Stimulated activated CD4-positive, alpha-beta T cell treated with anti-CD3 and anti-CD28 coated beads, Interleukin-12 subunit alpha, Interleukin-12 subunit beta, amount 100 ng/mL, for 4 hours (primary cell): Measurements from ENCODE around the gene C6orf52.
"Not testable (repeated sequence)": the region's sequence is repeated elsewhere in the genome, so short reads cannot be mapped to it uniquely, and the experiment has no call there.

Experiments
- DNase-seq: peaks from one replicate; pipeline ENCODE4 v3.0.0-alpha.2; 2020

The C6orf52 gene

DNA sequence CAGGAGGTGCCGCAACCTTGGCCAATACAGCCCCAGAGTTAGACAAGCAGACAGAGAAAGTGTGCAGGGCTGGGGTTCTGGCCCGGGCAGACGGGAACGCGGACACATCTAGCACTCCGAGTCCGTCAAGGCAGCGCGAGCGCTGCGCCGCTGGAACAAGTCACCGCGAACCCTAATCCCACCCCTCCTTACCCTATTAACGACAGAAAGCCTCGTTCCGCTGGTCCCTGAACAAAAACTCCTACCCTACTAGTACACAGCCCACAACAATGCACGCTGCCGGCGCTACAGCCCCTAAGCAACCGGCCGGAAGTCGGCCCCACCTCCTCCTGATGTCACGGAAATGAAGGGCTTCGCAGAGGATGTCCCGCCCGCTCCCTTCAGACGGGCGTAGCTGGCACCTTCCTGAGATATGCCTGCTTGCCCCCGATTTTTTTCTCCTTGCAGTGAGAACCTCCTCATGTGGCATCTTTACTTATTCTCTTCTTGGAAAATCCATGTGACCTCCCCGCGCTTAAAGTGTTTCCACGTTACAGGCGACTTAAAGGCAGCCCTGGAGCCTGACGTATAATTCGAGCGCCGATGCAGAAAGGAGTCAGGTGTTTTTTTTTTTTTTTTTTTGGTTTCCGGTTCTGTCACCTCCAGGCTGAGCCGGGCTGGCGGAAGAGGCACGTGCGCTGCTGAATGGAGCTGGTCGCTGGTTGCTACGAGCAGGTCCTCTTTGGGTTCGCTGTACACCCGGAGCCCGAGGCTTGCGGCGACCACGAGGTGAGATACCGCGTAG, at the start of gene C6orf52, which contains the start of gene PAK1IP1:
TSS of gene C6orf52 (minus strand) at position 315 of the 784 bp plus-strand sequence. CDS start 7,066 bp downstream, outside the sequence.
TSS of gene PAK1IP1 (plus strand) at position 671 of the 784 bp plus-strand sequence. CDS start at position 685, 14 bp downstream.
- peak; percentile 84 for DNase-seq

DNA sequence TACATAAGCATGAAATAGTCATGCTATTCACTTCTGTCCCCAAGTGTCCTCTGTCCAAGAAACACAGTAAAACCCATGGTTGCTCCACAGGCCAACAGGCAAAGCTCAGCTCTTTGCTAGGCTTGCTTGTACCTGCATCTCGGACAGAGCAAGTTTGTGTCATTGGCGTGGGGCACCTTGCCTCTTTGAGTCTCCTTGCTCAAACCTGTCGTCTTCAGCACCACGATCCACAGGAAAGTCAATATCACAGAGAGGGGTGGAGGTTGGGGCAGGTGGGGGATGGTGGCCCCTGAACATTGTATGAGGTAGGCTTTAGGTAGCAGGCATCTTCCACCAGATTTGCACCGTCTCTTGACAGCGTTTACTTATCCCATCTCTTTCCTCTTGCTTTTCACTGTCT, 49.1 kb upstream of the C6orf52 start:
- DNase-seq: no peak

DNA sequence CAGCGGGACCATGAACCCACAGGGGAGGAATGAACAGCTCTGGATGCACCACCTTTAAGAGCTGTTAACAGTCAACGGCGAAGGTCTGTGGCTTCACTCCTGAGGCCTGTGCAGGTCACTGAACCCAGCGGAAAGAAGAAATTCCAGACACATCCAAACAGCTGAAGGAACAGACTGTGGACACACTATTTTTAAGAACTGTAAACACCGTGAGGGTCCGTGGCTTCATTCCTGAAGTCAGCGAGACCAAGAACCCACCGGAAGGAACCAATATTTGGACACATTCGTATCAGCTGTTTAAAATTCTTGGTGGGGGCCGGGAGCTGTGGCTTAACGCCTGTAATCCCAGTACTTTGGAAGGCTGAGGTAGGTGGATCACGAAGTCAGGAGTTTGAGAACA, 47.8 kb upstream of the C6orf52 start:
- DNase-seq: no peak

DNA sequence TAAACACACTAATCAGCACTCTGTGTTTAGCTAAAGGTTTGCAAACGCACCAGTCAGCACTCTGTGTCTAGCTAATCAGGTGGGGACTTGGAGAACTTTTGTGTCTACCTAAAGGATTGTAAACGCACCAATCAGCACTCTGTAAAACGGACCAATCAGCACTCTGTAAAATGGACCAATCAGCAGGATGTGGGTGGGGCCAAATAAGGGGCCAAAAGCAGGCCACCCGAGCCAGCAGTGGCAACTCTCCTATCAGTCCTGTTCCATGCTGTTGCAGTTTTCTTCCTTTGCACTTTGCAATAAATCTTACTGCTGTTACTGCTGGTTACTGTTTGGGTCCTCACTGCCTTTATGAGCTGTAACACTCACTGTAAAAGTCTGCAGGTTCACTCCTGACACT, 47.2 kb upstream of the C6orf52 start:
- DNase-seq: not testable (repeated sequence)

DNA sequence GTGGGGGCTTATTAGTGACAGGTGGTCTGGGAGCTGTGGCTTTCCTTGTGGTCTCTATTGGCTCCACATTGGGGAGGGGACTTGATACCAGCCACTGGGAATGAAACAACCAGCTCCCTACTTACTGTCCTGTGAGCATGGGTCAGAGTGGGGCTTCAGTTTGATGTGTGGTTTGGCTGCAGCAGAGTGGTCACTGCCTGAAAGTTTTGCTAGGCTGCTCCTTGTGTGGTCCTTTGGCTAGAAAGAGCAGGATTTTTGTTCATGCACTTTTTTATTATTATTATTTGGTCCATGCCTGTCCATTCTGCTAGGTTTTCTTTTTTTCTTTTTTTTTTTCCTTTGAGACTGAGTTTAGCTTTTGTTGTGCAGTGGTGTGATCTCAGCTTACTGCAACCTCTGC, 45.6 kb upstream of the C6orf52 start:
- no peak for DNase-seq

DNA sequence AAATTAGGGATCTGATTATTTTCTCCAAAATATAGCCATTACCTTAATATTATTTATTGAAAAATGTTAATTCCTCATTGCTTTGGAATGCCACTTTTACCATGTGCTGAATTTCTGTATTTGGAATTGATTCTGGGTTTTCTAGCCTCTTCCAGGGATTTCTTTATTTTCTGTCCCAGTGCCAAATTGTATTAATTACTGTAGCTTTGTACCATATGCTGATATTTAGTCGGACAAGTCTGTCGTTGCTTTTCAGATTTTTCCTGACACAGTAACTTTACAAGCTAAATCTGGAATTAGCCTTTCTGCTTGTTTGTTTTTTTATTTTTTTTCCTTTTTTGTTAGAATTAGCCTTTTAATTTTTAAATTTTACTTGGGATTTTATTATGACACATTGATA, 42.3 kb upstream of the C6orf52 start:
- no peak for DNase-seq

DNA sequence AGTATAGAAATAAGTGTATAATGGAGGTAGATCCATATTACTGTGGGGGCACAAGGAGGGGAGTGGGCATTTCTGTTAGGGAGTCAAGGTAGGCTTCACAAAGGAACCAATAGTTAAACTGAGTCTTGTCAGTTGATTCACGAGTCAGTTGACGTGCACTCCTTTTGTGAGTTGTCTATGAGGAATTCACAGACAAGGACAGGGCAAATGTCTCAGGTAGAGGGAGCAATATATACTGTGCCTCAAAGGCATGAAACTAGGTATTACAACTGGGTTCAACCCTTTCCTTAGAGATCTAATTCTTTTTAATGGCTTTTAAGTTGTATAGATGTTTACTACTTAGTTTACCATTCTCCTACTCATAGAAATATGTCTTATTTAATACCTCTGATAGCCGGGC, 39.4 kb upstream of the C6orf52 start:
- DNase-seq: no peak

DNA sequence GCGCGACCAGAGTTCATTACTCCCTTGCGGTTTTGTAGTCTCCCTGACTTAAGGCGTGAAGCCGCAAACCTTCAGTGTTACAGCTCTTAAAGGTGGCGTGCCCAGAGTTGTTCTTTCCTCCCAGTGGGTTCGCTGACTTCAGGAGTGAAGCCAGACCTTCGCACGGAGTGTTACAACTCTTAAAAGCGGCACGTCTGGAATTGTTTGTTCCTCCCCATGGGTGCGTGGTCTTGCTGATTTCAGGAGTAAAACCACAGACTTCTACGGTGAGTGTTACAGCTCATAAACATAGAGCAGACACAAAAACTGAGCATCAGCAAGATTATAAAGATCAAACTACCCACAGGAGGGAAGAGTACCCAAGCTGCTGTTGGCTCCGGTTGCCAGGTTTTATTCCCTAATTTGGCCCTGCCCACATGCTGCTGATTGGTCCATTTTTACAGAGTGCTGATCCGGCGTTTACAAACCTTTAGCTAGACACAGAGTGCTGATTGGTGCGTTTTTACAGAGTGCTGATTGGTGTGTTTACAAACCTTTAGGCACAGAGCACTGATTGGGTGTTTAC, 38.8 kb upstream of the C6orf52 start:
- no peak for DNase-seq

DNA sequence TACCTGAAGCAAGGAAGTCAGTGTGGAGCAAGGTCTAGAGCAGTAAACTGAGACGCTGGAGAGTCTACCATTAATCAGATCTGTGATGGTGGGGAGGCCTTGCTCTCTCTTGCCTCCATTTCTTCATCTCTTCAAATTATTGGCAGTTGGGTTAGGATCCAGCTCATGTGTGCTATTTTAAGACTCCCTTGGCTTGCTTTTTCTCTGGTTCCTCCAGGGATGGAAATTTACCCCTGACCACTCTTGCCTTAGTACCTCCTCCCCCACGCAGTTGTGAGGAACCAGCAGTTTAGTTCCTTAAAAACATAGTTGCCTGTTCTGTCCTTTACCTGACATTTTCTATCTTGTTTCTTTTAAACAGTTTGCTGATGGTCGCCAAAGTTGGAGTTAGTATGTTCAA, 35.8 kb upstream of the C6orf52 start:
- no peak for DNase-seq

DNA sequence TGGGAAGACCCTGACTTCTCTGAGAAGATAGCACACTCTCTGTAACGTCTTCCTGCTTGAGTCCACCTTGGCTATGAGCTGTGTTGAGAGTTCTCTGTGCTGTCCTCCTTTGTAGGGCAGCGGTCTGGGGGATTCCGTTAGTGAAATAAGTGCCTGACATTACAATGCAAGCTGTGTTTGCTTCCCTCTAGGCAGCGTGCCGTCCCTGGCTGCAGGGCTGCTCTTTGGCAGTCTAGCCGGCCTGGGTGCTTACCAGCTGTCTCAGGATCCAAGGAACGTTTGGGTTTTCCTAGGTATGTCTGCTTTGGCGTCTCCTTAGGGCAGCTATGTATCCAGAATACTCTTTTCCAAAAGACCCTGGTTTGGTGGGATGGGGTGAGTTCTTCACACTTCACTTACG, 31.3 kb upstream of the C6orf52 start:
- DNase-seq: no peak

DNA sequence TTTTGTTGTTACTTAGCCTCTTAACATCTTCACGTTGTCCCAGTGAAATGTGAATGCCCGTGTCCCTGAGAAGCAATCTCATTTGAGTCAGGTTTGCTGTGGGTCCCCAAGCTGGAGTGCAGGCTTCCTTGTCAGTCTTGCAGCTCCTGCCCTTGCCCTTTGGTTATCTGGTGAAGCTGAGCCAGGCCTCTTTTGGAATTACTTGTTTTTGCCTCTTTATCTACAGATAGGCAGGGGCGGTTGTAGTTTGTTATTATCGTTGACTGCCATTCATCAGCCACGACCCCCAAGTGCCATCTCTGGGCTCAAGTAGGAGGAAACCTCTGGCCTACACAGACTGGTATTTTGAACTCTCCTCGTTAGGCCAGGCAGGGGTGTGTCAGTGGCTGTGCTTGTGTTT, 30.6 kb upstream of the C6orf52 start:
- no peak for DNase-seq

DNA sequence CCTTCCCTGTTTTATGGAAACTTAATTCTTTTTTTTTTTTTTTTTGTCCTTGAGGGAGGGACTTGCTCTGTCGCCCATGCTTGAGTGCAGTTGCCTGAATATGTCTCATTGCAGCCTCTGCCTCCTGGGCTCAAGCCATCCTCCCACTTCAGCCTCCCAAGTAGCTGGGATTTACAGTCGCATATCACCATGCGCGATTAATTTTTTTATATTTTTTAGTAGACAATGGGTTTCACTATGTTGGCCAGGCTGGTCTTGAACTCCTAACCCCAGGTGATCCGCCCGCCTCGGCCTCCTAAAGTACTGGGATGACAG, 29.1 kb upstream of the C6orf52 start:
- DNase-seq: no peak

DNA sequence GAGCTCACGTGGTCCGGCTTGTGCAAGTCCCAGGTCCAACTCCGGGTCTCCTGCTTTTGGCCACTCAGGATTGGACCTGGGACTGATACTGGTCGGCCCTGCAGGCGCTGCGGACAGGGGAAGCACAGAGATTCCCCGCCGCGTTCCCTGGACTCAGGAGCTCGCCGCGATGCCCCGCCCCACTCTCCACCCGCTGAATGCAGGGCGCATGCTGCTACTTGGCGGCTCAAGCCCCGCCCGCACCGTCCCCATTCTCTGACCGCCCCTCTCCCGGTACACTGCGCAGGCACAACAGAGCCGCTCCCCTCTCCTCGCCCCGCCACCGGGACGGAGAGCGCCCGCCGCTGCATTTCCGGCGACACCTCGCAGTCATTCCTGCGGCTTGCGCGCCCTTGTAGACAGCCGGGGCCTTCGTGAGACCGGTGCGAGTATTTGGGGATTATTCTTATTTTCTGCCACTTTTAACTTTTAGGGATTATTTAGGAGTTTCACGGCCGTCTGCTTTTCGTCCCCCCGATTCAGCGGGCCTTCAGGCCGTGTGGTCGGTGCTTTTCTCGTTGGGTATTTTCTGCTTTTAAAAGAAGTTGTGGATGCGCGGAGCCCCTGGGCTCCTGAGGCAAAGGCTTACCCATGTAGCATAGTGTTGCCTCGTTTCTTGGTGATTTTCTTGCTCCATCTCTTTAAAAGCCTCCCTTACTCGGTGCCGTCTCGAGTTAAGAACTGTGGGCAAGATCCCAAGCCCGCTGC, 28.6 kb upstream of the C6orf52 start, which contains the start of gene TMEM14C:
TSS of gene TMEM14C (plus strand) at position 251 of the 747 bp plus-strand sequence. CDS start 1,544 bp downstream, outside the sequence.
- DNase-seq: peak; percentile 89

DNA sequence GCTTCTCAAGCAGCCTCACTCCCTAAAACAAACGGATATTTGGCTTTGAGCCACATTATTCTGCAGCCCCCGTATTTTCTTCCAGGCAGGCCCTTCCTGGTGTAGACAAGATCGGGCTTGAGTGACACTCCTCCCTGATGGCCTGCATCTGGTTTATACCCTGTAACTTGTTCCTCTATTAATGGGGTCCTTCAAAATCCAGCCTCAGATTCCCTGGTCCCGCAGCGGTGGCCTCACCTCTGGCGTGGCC, 28.1 kb upstream of the C6orf52 start:
- no peak for DNase-seq

DNA sequence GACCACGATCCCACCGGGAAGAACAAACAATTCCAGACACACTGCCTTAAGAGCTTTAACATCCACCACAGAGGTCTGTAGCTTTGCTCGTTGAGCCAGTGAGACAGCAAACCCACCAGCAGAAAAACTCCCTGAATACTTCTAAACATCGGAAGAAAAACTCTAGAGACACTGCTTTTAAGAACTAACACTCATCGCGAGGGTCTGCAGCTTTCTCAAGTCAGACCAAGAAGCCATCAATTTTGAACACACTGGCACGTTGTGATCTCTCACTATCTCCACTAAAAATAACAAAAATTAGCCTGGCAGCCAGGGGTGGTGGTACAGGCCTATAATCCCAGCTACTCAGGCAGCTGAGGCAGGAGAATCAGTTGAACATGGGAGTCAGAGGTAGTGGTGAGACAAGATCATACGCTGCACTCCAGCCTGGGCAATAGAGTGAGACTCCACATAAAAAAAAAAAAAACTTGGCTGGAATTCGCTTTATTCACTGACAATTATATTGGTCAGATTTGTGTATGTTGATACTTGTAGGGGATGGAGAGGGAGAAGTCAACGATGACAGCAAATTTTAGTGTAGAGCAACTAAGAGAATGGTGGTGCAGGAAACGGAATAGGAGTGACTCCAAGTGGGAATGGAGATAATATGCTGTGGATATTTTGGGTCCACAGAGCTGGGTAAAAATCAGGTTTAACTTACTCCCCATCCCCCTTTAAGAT, 27.6 kb upstream of the C6orf52 start:
- DNase-seq: no peak

DNA sequence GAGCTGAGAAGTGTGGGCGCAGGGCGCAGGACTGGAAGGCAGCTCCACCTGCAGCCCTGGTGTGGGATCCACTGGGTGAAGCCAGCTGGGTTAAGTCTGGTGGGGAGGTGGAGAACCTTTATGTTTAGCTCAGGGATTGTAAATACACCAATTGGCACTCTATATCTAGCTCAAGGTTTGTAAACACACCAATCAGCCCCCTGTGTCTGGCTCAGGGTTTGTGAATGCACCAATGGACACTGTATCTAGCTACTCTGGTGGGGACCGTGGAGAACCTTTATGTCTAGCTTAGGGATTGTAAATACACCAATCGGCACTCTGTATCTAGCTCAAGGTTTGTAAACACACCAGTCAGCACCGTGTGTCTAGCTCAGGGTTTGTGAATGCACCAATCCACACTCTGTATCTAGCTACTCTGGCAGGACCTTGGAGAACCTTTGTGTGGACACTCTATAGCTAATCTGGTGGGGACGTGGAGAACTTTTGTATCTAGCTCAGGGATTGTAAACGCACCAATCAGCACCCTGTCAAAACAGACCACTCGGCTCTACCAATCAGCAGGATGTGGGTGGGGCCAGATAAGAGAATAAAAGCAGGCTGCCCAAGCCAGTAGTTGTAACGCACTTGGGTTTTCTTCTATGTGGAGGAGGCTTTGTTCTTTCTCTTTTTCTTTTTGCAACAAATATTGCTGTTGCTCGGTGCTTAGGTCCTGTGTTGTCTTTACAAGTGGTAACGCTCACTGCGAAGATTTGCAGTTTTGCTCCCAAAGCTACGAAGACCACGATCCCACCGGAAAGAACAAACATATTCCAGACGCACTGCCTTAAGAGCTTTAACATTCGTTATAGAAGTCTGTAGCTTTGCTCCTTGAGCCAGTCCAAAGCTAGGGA, 26.8 kb upstream of the C6orf52 start:
- not testable (repeated sequence) for DNase-seq

DNA sequence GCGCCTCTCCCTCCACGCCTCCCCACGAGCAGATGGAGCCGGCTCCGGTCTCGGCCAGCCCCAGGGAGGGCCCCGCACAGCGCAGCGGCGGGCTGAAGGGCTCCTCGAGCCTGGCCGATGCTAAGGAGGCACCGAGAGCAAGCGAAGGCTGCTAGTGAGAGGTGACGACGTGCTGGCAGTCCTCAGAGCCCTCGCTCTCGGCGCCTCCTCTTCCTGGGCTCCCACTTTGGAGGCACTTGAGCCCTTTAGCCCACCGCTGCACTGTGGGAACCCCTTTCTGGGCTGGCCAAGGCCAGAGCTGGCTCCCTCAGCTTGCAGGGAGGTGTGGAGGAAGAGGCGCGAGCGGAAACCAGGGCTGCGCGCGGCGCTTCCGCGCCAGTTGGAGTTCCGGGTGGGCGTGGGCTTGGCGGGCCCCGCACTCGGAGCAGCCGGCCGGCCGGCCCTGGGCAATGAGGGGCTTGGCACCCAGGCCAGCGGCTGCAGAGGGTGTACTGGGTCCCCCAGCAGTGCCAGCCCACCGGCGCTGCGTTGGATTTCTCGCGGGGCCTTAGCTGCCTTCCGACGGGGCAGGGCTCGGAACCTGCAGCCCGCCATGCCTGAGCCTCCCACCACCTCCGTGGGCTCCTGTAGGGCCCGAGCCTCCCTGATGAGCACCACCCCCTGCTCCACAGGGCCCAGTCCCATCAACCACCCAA, 26.0 kb upstream of the C6orf52 start:
- peak; percentile 50 for DNase-seq

DNA sequence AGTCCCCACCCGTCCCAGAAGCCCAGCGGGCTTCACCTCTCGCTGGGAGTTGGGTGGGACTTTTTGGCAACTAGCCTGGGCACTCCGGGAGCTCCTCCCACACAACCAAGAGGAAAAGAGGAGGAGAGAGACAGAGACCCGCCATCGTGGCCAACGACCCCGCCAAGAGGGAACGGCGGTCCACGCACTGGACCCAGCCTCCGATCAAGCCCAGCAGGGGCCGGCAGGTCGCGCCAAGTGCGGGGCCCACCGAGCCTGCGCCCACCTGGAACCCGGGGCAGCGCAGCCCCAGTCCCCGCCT, 25.5 kb upstream of the C6orf52 start:
- no peak for DNase-seq

DNA sequence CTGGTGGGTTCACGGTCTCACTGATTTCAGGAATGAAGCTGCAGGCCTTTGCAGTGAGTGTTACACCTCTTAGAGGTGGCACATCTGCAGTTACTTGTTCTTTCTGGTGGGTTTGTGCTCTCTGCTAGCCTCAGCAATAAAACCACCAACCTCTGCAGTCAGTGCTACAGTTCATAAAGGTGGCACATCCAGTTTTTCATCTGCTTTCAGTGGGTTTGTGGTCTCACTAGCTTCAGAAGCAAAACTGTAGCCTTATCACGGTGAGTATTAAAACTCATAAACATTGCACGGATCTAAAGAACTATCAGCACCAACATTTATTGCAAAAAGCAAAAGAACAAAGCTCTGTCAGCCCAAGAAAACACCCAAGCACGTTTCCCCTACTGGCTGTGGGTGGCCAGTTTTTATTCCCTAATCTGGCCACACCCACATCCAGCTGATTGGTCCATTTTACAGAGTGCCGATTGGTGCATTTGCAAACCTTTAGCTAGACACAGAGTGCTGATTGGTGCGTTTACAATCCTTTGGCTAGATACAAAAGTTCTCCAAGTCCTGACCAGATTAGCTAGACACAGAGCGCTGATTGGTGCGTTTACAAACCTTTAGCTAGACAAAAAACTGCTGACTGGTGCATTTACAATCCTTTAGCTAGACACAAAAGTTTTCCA, 25.0 kb upstream of the C6orf52 start:
- DNase-seq: no peak

DNA sequence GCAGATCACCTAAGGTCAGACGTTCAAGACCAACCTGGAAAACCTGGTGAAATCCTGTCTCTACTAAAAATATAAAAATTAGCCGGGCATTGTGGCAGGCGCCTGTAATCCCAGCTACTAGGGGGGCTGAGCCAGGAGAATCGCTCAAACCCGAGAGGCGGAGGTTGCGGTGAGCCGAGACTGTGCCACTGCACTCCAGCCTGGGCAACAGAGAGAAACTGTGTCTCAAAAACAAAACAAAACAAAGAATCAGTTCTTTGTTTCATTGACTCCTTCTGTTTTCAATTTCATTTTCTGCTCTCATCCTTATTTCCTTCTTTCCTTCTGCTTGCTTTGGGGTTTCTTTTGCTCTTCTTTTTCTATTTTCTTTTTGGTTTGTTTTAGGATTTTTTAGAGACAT, 19.5 kb upstream of the C6orf52 start:
- DNase-seq: no peak

DNA sequence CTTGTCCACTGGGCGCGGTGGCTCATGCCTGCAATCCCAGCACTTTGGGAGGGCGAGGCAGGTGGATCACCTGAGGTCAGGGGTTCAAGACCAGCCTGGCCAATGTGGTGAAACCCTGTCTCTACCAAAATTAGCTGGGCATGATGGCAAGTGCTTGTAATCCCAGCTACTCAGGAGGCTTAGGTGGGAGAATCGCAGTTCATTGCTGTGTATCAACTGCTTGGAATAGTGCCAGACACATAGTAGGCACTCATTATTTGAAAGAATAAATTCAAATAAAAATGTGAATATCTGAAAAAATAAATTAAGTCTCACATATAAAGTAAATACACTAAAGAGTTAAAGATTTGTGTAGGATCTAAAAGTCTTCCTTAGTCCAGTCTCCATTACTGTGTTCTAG, 2.2 kb upstream of the C6orf52 start:
- no peak for DNase-seq
